Sciatic nerve (tissue), 2 donors: ENCODE data around the gene EOLA2. TPM values are rescaled to one million over a fixed set of nuclear protein-coding genes. Genes with fewer than 3 reads are reported as not detected.
"Not testable (repeated sequence)": the region's sequence is repeated elsewhere in the genome, so short reads cannot be mapped to it uniquely, and the experiment has no call there.

ENCODE experiments used
- ATAC-seq: fragments of 200-7000 bp; cut with Tn5 transposase; one replicate; pipeline ENCODE4 v1.9.1; 2020; ENCODE audit warnings: mild to moderate bottlenecking, moderate library complexity
- DNase-seq: peaks from one replicate; pipeline ENCODE4 v3.0.0-alpha.2; 2020; ENCODE audit warnings: low spot score
- intact Hi-C: fragments of 100-400 bp; cut with DNase I; formaldehyde crosslinking; loops from one replicate; pipeline ENCODE4 v1.14.2; 2022
- total RNA-seq: library from RNA; stranded (reverse); fragmentation: NEBNext Ultra II Directional; extraction: Animal tissue kit (Norgen Biotek cat#: 25700); gene quantifications from one replicate; pipeline ENCODE4 v1.2.1, GENCODE V29; 2021
- donor health status: DM: no; HTN: no; CAD: no.
- donor health status: DM: no; HTN: no; CAD: no.

EOLA2 gene
- total RNA-seq, 1 donor from 2014 or later: 24.5 TPM

GRCh38 chrX:149937871-149938426, 342 bp downstream of the EOLA2 start:
- ATAC-seq (no peak), DNase-seq (peak; percentile 74)
- intact Hi-C loops: no loop called here

- DNase-seq, ATAC-seq, intact Hi-C loops: not testable (repeated sequence)
Measured at GRCh38 chrX:149937328-149937727, 963 bp downstream of the EOLA2 start.

- DNase-seq, ATAC-seq, intact Hi-C loops: not testable (repeated sequence)
Measured at GRCh38 chrX:149933547-149933946, 4.7 kb downstream of the EOLA2 start.

- ATAC-seq, intact Hi-C loops, DNase-seq: not testable (repeated sequence)
Measured at GRCh38 chrX:149932970-149933369, 5.3 kb downstream of the EOLA2 start.

- DNase-seq, ATAC-seq, intact Hi-C loops: not testable (repeated sequence)
Measured at GRCh38 chrX:149932150-149932549, 6.1 kb downstream of the EOLA2 start.

- intact Hi-C loops, DNase-seq, ATAC-seq: not testable (repeated sequence)
Measured at GRCh38 chrX:149931355-149931754, 6.9 kb downstream of the EOLA2 start.

GRCh38 chrX:149929400-149929799, 8.9 kb downstream of the EOLA2 start, which contains the start of gene HSFX4:
TSS of gene HSFX4 (plus strand) at chrX:149929573. CDS start at chrX:149929645, 72 bp downstream.
- ATAC-seq, DNase-seq, intact Hi-C loops: not testable (repeated sequence)

- ATAC-seq, DNase-seq, intact Hi-C loops: not testable (repeated sequence)
Measured at GRCh38 chrX:149928635-149929034, 9.7 kb downstream of the EOLA2 start.

- ATAC-seq, intact Hi-C loops, DNase-seq: not testable (repeated sequence)
Measured at GRCh38 chrX:149927964-149928258, 10.4 kb downstream of the EOLA2 start.

- not testable (repeated sequence) for DNase-seq, ATAC-seq
Measured at GRCh38 chrX:149927245-149927963, 10.9 kb downstream of the EOLA2 start.

GRCh38 chrX:149924434-149924833, 13.9 kb downstream of the EOLA2 start:
- intact Hi-C loops, ATAC-seq, DNase-seq: not testable (repeated sequence)

More at GRCh38 chrX:149927245-149927963, 10.9 kb downstream of the EOLA2 start:
- intact Hi-C loops: not testable (repeated sequence)

- DNase-seq, intact Hi-C loops, ATAC-seq: not testable (repeated sequence)
Measured at GRCh38 chrX:149923836-149924235, 14.5 kb downstream of the EOLA2 start.

GRCh38 chrX:149916745-149917392, 21.4 kb downstream of the EOLA2 start:
- no peak for ATAC-seq
- DNase-seq: no peak
- intact Hi-C loops: no loop called here

- no peak for DNase-seq
- intact Hi-C loops: no loop called here
- no peak for ATAC-seq
Measured at GRCh38 chrX:149910178-149910695, 28.1 kb downstream of the EOLA2 start.

GRCh38 chrX:149909324-149910177, 28.7 kb downstream of the EOLA2 start:
- intact Hi-C loops: no loop called here
- no peak for ATAC-seq
- no peak for DNase-seq

GRCh38 chrX:149908727-149909126, 29.6 kb downstream of the EOLA2 start:
- DNase-seq (no peak), ATAC-seq (no peak)
- intact Hi-C loops: no loop called here

- no peak for DNase-seq
- ATAC-seq: no peak
- intact Hi-C loops: no loop called here
Measured at GRCh38 chrX:149908308-149908707, 30.0 kb downstream of the EOLA2 start.

- ATAC-seq (no peak), DNase-seq (no peak)
- intact Hi-C loops: no loop called here
Measured at GRCh38 chrX:149903889-149904748, 34.2 kb downstream of the EOLA2 start.
